HG03159 (cell line): Measurements from ENCODE around the gene GPC5.

Experiments
- ATAC-seq: cut with Tn5 transposase; IDR thresholded peaks from one replicate; pipeline ENCODE4 v1.9.1; 2021; ENCODE audit warnings: mild to moderate bottlenecking, moderate library complexity; ENCODE audit not compliant: unreplicated experiment

Gene GPC5

DNA sequence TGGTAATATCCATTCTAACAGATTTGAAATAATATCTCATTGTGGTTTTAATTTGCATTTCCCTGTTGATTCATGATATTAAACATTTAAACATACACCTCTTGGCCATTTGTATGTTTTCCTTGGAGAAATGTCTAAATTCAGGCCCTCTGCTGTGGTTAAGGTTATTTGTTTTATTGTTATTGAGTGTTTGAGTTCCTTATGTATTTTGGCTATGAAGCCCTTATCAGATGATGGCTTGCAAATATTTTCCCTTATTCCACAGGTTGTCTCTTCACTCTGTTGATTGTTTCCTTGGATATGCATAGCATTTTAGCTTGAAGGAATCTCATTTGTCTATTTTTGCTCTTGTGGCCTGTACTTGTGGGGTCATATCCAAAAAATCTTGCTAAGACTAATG, 303.6 kb downstream of the GPC5 start:
- ATAC-seq, result no peak

GRCh38 chr13:91702411-91702810, 304.0 kb downstream of the GPC5 start:
- ATAC-seq, result no peak

- ATAC-seq, result no peak
Observed at GRCh38 chr13:91704398-91704797, 306.0 kb downstream of the GPC5 start.

GRCh38 chr13:91708558-91708957, 310.1 kb downstream of the GPC5 start:
- ATAC-seq, result no peak

- no peak for ATAC-seq
Observed at GRCh38 chr13:91709180-91709579, 310.8 kb downstream of the GPC5 start.

GRCh38 chr13:91710733-91711132, 312.3 kb downstream of the GPC5 start:
- no peak for ATAC-seq

GRCh38 chr13:91714855-91715254, 316.4 kb downstream of the GPC5 start:
- ATAC-seq, result no peak

DNA sequence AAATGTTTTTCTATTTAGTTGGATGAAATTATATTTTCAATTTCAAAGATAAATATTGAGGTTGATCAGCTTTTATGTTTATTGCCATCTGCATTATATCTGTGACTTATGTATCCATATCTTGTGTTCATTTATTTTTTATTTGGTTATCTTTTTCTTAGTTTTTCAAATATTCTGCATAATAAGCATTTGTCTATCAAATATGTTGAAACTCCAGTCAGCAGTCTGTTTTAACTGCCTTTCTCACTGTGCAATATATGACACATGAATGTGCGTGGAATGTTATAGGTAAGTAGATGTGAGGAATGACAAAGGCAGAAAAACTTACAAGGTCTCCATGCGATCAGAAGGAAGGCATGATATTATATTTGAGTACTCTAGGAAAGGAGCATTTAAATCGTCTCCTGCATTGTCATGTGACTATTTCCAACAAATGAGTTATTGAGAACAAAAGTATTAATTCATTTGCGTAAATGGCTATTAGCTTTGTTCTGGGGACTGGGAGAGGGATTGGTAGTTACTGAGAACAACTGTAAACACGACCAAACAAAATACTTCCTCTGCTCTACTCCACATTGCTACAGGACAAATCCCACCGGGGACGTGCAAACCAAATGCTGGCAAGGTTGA, 318.1 kb downstream of the GPC5 start:
- ATAC-seq, result no peak

DNA sequence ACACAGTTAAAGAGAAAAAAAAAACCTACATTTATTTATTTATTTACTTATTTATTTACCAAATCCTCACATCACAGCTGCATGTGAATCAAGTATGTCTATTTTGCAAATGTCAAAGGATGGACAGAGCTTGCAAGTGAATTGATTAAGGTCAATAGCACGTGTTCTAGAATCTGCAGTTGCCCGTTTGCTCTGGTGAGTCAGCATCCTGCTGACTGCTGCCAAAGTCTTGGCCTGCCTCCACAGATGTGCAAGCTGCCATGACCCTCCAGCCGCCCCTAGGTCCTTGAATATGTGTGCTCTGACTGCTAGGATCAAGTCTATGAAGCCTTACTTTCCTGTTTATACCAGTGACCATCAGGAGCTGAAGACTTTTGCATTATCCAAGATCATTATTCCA, 320.6 kb downstream of the GPC5 start:
- no peak for ATAC-seq

DNA sequence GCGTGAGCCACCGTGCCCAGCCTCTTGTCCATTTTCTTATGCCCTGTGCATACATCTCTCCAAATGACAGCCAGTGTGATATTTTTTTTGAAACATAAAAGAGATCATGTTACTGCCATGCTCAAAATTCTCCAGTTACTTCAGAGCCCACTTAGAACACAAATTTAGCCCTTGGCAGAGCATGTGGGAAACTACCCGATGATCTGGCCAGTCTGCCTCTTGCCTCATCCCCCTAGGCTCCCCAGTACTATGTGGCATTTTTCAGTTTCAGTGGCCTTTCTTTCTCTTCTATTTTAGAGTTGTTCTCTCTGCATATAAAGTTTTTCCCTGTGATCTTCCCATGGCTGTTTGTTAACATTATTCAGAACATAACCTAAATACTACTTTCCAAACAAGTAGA, 323.0 kb downstream of the GPC5 start:
- ATAC-seq, result no peak

- ATAC-seq, result no peak
Observed at GRCh38 chr13:91722267-91722884, 324.0 kb downstream of the GPC5 start.

- ATAC-seq, result no peak
Observed at GRCh38 chr13:91724591-91724990, 326.2 kb downstream of the GPC5 start.

DNA sequence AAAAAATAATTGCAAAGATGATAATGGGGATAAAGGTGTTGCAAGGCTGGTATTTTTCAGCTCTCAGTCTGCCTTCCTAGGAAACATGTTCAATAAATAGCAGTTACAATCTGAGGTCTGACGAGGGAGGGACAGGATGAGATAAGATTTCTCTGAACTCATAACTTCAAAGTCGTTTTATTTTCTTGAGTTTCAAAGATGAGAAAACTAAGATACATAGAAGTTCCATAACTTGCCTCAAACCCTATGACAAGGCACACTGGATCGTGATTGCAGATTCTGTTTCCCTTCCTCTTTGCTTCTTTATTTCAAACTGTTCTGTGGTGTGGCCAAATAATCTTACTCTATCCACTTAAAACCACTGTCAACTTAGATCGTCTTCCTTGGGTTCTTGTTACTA, 327.2 kb downstream of the GPC5 start:
- no peak for ATAC-seq

GRCh38 chr13:91726671-91727070, 328.2 kb downstream of the GPC5 start:
- ATAC-seq, result no peak

DNA sequence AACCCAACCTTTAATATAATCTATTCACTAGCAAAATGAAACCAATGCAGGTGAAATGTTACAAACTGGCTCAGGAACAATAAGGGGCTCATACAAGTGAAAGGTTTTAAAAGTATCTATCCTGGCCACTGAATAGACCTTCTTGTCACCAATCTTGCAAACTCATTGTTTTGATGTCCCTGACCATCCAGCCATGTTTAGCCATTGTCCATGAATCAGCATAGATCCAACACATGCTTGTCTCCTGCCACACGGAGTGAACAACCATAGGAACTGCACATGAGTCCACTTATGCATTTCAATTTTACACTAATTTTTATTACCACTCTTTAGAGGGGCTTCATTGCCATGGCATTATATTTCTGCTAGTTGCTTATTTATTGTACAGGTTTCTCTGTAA, 331.4 kb downstream of the GPC5 start:
- no peak for ATAC-seq

- no peak for ATAC-seq
Observed at GRCh38 chr13:91739751-91740150, 341.3 kb downstream of the GPC5 start.

- no peak for ATAC-seq
Observed at GRCh38 chr13:91740756-91741155, 342.3 kb downstream of the GPC5 start.

- ATAC-seq, result no peak
Observed at GRCh38 chr13:91741925-91742324, 343.5 kb downstream of the GPC5 start.

GRCh38 chr13:91744284-91744683, 345.9 kb downstream of the GPC5 start:
- no peak for ATAC-seq

DNA sequence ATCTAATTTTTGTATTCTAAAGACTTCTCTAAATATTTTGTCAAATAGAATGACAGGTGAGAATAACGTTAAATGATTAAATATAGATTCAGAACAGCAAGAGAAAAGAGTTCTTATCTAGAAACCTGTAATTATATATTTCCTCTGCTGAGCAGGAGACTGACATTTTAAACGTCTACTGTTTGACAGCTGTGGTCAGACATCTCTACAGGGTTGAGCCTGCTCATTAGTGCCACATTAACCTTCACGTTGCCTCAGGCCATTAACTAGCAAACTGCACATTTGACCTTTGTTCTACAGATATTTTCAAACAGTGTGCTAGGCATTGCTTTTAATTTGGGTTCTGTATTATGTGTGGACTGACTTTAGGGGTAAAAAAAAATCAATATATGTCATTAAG, 347.5 kb downstream of the GPC5 start:
- no peak for ATAC-seq

DNA sequence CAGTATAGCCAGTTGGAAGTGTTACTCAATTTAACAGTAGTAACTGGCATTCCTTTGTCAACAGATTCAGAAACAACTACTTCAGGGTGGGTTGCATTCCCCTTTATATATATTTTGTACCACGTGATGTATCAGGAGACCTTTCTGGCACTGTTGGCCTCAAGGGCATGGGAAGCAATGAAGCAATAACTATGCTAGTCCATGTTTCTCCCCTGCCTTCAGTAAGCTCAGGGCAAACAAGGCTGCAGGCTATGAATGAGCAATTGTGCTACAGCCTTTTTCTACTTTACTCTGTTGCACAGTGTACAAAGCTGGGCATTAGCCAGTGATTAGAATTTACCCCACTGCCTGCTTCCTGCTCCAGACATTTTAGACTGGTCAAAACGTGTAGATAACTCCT, 348.8 kb downstream of the GPC5 start:
- no peak for ATAC-seq

DNA sequence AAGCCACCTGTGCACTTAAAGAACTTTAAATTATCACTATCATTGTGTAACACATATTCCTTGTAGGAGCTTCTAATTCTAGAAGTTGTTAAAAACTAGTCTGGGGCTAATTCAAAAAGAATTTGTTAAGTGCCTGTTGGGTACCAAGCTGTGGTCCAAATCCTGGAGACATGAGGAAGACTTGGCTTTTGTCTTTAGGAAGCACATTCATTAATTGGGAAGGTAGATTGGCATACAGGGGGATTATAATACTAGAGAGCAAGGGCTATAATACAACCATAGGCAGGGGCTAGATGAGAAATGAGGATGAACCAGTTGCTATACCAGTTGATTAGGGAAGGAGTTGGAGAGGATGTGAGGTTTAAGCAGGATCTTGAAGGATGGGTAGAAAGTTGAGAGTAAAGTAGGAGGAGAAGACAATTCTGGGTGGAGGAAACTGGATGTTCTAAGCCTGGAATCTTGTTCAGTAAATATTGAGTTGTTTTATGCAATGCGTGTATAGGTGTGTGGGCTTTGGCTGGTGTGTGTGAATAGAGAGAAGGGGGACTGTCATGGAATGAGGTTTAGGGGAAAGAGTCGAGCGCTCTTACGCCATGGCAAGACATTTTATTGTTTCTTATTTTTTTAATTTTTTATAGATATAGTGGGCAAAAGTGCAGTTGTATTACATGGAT, 350.1 kb downstream of the GPC5 start:
- no peak for ATAC-seq
